ENCODE data around the gene TCERG1L. TPM values are rescaled to one million over a fixed set of nuclear protein-coding genes. Genes with fewer than 3 reads are reported as not detected.

The TCERG1L gene
- not detected in 2 replicates for total RNA-seq

DNA sequence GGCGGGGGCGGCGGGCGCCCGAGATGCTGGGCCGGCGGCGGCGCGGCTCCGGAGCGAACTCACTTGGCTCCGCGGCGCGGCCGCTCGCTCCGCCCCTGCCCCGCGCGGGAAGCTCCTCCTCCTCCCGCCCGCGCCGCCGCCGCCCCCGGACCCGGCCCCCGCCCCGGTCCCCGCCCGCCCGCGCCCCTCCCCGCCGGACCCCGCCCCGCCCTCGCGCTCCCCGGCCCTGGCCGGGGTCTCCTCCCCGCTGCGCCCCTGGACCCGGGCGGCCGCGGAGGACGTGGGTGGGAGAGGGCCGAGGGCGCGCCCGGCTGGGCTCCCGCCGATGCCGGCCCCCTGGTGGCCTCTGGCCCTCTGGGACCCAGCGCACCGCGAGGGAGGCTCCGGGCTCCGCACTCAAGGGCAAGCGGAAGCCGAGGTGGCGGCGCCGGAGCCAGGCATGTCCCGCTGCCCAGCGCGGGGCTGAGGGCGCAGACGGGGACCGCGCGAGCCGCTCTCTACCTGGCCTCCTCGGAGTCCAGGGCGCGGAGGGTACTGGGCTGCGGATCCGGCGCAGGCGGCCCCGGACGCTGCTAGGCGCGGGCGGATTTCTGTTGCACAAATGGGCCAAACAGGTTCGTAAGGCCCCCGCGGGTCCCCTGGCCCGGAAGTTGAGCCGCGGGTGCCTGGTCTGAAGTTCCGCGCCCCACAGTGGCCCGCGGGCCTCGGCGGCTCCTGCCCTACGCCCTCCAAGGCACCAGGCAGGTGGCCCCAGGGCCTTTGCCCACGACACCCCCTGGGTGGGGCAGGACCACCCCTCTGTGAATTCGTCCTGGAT lies at the start of gene TCERG1L:
TSS of gene TCERG1L (minus strand) at position 61 of the 817 bp plus-strand sequence. CDS start 86 bp downstream, outside the sequence.

